Measurements from ENCODE around the gene KRT3.

GRCh38 chr12:52751795-52752194 is 44.1 kb downstream of the KRT3 start:
- TF ChIP-seq MAX (CRISPR knock-in tag; IDR thresholded peaks at IDR 0.05) (no peak), ZNF232 (CRISPR knock-in tag; IDR thresholded peaks at IDR 0.05) (no peak), TEAD4 (CRISPR knock-in tag; IDR thresholded peaks at IDR 0.05) (no peak), RELA (CRISPR knock-in tag; IDR thresholded peaks at IDR 0.05; ENCODE audit: borderline replicate concordance) (no peak), JUN (CRISPR knock-in tag; IDR thresholded peaks at IDR 0.05) (no peak), ZNF416 (CRISPR knock-in tag; IDR thresholded peaks at IDR 0.05) (no peak), NFATC4 (CRISPR knock-in tag; IDR thresholded peaks at IDR 0.05) (no peak), ELF4 (CRISPR knock-in tag; IDR thresholded peaks at IDR 0.05; ENCODE audit: low read depth) (no peak), ESRRA (CRISPR knock-in tag; IDR thresholded peaks at IDR 0.05; ENCODE audit: borderline replicate concordance) (no peak)
- TF ChIP-seq, protein P1, sequence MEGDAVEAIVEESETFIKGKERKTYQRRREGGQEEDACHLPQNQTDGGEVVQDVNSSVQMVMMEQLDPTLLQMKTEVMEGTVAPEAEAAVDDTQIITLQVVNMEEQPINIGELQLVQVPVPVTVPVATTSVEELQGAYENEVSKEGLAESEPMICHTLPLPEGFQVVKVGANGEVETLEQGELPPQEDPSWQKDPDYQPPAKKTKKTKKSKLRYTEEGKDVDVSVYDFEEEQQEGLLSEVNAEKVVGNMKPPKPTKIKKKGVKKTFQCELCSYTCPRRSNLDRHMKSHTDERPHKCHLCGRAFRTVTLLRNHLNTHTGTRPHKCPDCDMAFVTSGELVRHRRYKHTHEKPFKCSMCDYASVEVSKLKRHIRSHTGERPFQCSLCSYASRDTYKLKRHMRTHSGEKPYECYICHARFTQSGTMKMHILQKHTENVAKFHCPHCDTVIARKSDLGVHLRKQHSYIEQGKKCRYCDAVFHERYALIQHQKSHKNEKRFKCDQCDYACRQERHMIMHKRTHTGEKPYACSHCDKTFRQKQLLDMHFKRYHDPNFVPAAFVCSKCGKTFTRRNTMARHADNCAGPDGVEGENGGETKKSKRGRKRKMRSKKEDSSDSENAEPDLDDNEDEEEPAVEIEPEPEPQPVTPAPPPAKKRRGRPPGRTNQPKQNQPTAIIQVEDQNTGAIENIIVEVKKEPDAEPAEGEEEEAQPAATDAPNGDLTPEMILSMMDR (IDR thresholded peaks at IDR 0.05) = no peak

Data from WTC11 (cell line).